Tibial nerve (tissue), 4 donors: Measurements from ENCODE around the gene RBM20. TPM values are rescaled to one million over a fixed set of nuclear protein-coding genes. Genes with fewer than 3 reads are reported as not detected.

Source experiments
- DNase-seq, 2 donors: peaks; one replicate each; pipeline ENCODE4 v3.0.0-alpha.2; 2019; ENCODE audit warnings: low spot score in 2 of 2
- H3K27ac ChIP-seq, 4 donors: fragments of 200-600 bp; sonication (generic) in 3 of 4; one replicate each; pipeline ENCODE4 v1.5.1; 2017 to 2019; ENCODE audit warnings: mild to moderate bottlenecking in 1 of 4
- H3K27me3 ChIP-seq, 2 donors: fragments of 200-600 bp; sonication (generic) in 1 of 2; one replicate each; pipeline versions ENCODE4 v1.5.1 to v1.6.0; 2017 to 2019
- H3K36me3 ChIP-seq, 3 donors: fragments of 200-600 bp; sonication (generic); one replicate each; pipeline ENCODE4 v1.5.1; 2018 to 2019
- H3K4me1 ChIP-seq, 4 donors: fragments of 200-600 bp; sonication (generic) in 3 of 4; one replicate each; pipeline ENCODE4 v1.5.1; 2017 to 2019
- H3K4me3 ChIP-seq, 4 donors: fragments of 200-600 bp; sonication (generic) in 3 of 4; one replicate each; pipeline ENCODE4 v1.5.1; 2017 to 2019; ENCODE audit warnings: mild to moderate bottlenecking in 1 of 4, moderate library complexity in 1 of 4
- H3K9me3 ChIP-seq, 4 donors: fragments of 200-600 bp; sonication (generic) in 3 of 4; one replicate each; pipeline ENCODE4 v1.5.1; 2017 to 2019
- CTCF ChIP-seq, 5 experiments: fragments of 200-600 bp in 3 of 5; fragments of 450-650 bp in 2 of 5; sonication (generic) in 3 of 5; IDR thresholded peaks; one replicate each; pipeline ENCODE4 v1.5.1; 2016 to 2019; ENCODE audit warnings: antibody characterized with exemption in 5 of 5, mild to moderate bottlenecking in 3 of 5, moderate library complexity in 2 of 5
- EP300 ChIP-seq, 2 donors: sonication (generic); formaldehyde crosslinking; IDR thresholded peaks; one replicate each; pipeline ENCODE4 v1.6.1; 2017; ENCODE audit warnings: antibody characterized with exemption in 2 of 2, mild to moderate bottlenecking in 1 of 2
- POLR2A ChIP-seq, 2 donors: fragments of 450-650 bp; IDR thresholded peaks; one replicate each; pipeline ENCODE4 v1.6.1; 2017; ENCODE audit warnings: antibody characterized with exemption in 2 of 2, mild to moderate bottlenecking in 2 of 2, moderate library complexity in 2 of 2
- WGBS, 2 donors: methylation state at CpG; one replicate each; pipeline ENCODE4 v1.1.5; 2018; 5-methylcytosine and 5-hydroxymethylcytosine counted together
- total RNA-seq, 4 donors: library from RNA; depleted of rRNA; stranded (reverse); fragments of >200 nt; gene quantifications; one replicate each; pipeline ENCODE4 v1.1.0, GENCODE V29; 2016

Gene RBM20
- total RNA-seq, 4 donors from 2014 or later: 1.3 to 8.7 (median 2.7) TPM

DNA sequence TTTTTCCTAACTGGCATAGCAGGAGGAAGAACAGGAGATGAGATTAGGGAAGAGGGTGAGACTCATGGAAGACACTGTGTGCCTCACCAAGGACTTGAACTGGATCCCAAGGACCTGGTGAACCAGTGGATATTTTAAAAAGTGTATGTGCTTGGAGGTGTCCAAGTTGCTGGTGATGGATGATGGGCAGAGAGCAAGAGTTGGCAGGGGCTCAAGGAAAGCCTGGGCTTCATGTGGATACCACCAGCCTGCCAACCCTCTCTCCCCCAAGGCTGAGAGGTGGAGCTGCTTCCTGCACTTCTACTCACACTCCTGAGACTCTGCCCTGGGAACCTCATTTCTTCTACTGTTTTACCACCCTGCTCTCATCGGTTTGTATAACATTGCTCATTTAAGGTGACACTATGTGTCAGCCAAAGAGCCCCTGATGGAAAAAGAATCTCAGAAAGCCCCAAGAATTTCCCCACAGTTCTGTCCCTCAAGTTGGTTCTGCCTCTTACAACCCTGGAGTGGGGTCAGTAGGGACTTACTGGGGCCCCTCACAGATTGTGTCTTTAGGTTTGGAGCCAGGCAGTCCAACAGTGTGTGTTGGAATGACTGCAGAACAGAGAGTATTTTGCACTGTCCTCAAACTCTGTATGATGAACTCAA is 171.3 kb downstream of the RBM20 start:
- 68 to 100% methylated on average over 1 of the region's 1 CpG for WGBS, 2 donors
- no peak overlapping the region for H3K4me3 ChIP-seq
- H3K9me3 ChIP-seq: no peaks in the 10 kb centered on the region
- H3K36me3 ChIP-seq: no peaks in the 10 kb centered on the region
- DNase-seq: no peak
- no peak for TF ChIP-seq POLR2A (IDR thresholded peaks at IDR 0.05)
- TF ChIP-seq CTCF (IDR thresholded peaks at IDR 0.05): no peak
- TF ChIP-seq EP300 (IDR thresholded peaks at IDR 0.05): no peak
- peaks cover 0 to 22% (median 0%) of the 10 kb centered on the region in 4 donors for H3K4me1 ChIP-seq
- no peak overlapping the region for H3K27ac ChIP-seq
- H3K27me3 ChIP-seq: peaks cover 0 to 6% of the 10 kb centered on the region in 2 donors

DNA sequence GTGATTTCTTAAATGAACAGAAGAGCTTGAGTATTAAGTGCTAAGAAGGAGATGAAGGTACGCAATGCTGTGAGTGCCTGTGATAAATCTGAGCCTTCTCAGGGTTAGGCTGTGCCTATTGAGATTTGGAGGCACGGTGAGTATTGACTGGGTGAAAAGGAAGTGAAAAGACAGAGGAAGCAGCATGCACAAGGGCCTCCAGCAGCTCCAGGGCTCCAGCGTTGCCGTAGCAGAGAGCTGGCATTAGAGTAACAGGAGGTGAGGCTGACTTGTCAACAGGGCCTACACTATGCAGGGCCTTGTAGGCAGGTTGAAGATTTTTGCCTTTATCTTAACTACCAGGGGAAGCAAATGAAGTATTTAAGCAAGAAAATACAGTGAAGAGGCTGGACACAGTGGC is 173.5 kb downstream of the RBM20 start:
- DNase-seq: no peak
- Histone ChIP-seq H3K9me3 (no peaks in the 10 kb centered on the region), H3K4me3 (no peak overlapping the region), H3K27ac (no peak overlapping the region), H3K4me1 (peaks cover 0 to 42% (median 0%) of the 10 kb centered on the region in 4 donors), H3K36me3 (no peaks in the 10 kb centered on the region), H3K27me3 (peaks cover 0 to 4% of the 10 kb centered on the region in 2 donors)
- WGBS, 2 donors: 80 to 83% methylated on average over 4 of the region's 4 CpGs
- TF ChIP-seq CTCF (IDR thresholded peaks at IDR 0.05): no peak
- no peak for TF ChIP-seq POLR2A (IDR thresholded peaks at IDR 0.05)
- no peak for TF ChIP-seq EP300 (IDR thresholded peaks at IDR 0.05)

DNA sequence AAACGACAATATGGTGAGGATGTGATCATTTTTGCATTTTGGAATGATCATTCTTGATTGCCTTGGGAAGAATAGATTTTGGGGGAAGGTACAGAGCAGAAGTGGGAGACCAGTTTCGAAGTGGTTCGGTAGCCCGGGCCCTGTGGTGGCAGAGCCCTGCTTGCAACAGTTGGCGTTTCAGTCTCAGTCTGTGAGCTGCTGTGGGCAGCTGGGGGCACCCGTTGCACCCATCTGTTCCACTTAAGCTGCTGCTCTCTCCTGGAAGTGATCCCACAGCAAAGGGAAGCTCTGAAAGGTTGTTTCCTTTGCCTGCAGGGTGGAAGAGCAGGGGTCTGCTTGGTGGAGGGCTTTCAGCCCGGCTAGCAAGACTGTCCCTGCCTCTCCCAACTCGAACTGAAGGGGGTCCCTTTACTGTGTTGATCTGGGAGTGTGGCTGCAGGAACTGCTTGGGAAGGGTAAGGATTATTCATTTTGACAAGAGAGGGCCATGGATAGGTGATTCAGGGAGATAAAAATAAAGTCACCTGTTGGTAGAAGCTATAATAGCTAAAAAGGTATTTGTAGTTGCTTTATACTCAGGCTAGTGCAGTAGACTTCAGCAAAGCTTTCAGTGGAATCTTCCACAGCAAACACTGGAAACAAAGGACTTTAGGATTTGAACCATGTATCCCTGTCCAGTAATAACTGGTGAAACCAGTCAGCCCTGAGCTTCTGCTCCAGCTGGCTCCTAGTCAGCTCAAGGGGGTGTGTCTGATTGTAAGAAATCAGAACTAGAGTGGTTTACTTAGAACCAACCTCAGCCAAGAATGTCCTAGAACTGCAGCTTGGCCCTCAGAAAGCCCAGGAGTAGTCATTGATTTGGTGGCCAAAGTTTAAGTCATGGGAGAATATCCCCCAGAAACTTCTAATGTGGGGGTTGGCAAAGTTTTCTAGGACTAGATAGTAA is 174.4 kb downstream of the RBM20 start:
- no peak for DNase-seq
- Histone ChIP-seq H3K4me1 (peaks cover 0 to 47% (median 0%) of the 10 kb centered on the region in 4 donors), H3K9me3 (no peaks in the 10 kb centered on the region), H3K36me3 (no peaks in the 10 kb centered on the region), H3K27ac (peak overlapping the region in 2 of 4 donors; percentile 5 to 34), H3K4me3 (no peak overlapping the region), H3K27me3 (no peaks in the 10 kb centered on the region)
- 81 to 84% methylated on average over 8 of the region's 8 CpGs for WGBS, 2 donors
- no peak for TF ChIP-seq POLR2A (IDR thresholded peaks at IDR 0.05)
- TF ChIP-seq CTCF (IDR thresholded peaks at IDR 0.05): no peak

- Histone ChIP-seq H3K4me3 (no peak overlapping the region), H3K9me3 (no peaks in the 10 kb centered on the region), H3K27me3 (no peaks in the 10 kb centered on the region), H3K36me3 (no peaks in the 10 kb centered on the region), H3K4me1 (peaks cover 0 to 47% (median 0%) of the 10 kb centered on the region in 4 donors), H3K27ac (peak overlapping the region in 3 of 4 donors; percentile 1 to 73 (median 36))
- TF ChIP-seq POLR2A (IDR thresholded peaks at IDR 0.05) (no peak), CTCF (IDR thresholded peaks at IDR 0.05) (no peak), EP300 (IDR thresholded peaks at IDR 0.05) (peak in 1 of 2 donors; percentile 20)
- 31 to 35% methylated on average over 8 of the region's 8 CpGs for WGBS, 2 donors
- peak in 1 of 2 donors; percentile 37 for DNase-seq
These were observed 176.2 kb downstream of the RBM20 start for GRCh38 chr10:110820321-110820814.
